MM.1S (cell line): ENCODE measurements around the gene PLP1.

Source experiments
- DNase-seq: peaks from one replicate; pipeline ENCODE4 v3.0.0-alpha.2; 2015
- H2AFZ ChIP-seq: fragments of 300-600 bp; sonication (generic); 2 replicates; pipeline ENCODE4 v1.6.0; 2016; ENCODE audit warnings: antibody characterized with exemption, low read length
- H3F3A ChIP-seq: fragments of 300-600 bp; sonication (generic); 2 replicates; pipeline ENCODE4 v1.6.1; 2016; ENCODE audit warnings: mild to moderate bottlenecking, antibody characterized with exemption, low read length, moderate library complexity, mixed read lengths; ENCODE audit not compliant: insufficient read depth
- H3K27ac ChIP-seq: fragments of 300-600 bp; sonication (generic); 2 replicates; pipeline ENCODE4 v1.5.1; 2016; ENCODE audit warnings: mild to moderate bottlenecking, low read length
- H3K27me3 ChIP-seq: fragments of 300-600 bp; sonication (generic); replicated peaks from 2 replicates; pipeline ENCODE4 v1.6.0; 2016; ENCODE audit warnings: low read length; ENCODE audit not compliant: insufficient read depth
- H3K36me3 ChIP-seq: fragments of 300-600 bp; sonication (generic); replicated peaks from 2 replicates; pipeline ENCODE4 v1.6.1; 2016; ENCODE audit warnings: mild to moderate bottlenecking, low read length, mixed read lengths; ENCODE audit not compliant: insufficient read depth
- H3K4me1 ChIP-seq: fragments of 300-600 bp; sonication (generic); 2 replicates; pipeline ENCODE4 v1.6.1; 2016; ENCODE audit warnings: low read length, mixed read lengths
- H3K4me2 ChIP-seq: fragments of 300-600 bp; sonication (generic); 2 replicates; pipeline ENCODE4 v1.6.0; 2016; ENCODE audit warnings: low read depth, low read length
- H3K4me3 ChIP-seq: fragments of 300-600 bp; sonication (generic); 2 replicates; pipeline ENCODE4 v1.5.1; 2016; ENCODE audit warnings: low read length, mixed read lengths
- H3K79me2 ChIP-seq: fragments of 300-600 bp; sonication (generic); 2 replicates; pipeline ENCODE4 v1.6.1; 2016; ENCODE audit warnings: mixed run types, low read length, mixed read lengths
- H3K9ac ChIP-seq: fragments of 300-600 bp; sonication (generic); 2 replicates; pipeline ENCODE4 v1.6.1; 2016; ENCODE audit warnings: low read length, mixed read lengths
- H3K9me2 ChIP-seq: fragments of 300-600 bp; sonication (generic); replicated peaks from 2 replicates; pipeline ENCODE4 v1.6.1; 2016; ENCODE audit warnings: mild to moderate bottlenecking, low read length, mixed read lengths; ENCODE audit not compliant: insufficient read depth
- H3K9me3 ChIP-seq: fragments of 300-600 bp; sonication (generic); replicated peaks from 2 replicates; pipeline ENCODE4 v1.6.1; 2016; ENCODE audit warnings: mild to moderate bottlenecking, low read length, mixed read lengths; ENCODE audit not compliant: insufficient read depth
- H4K20me1 ChIP-seq: fragments of 300-600 bp; sonication (generic); 2 replicates; pipeline ENCODE4 v1.6.1; 2016; ENCODE audit warnings: mild to moderate bottlenecking, low read length, moderate library complexity, mixed read lengths; ENCODE audit not compliant: insufficient read depth
- EZH2 ChIP-seq: fragments of 300-600 bp; sonication (generic); optimal IDR thresholded peaks from 2 replicates; pipeline ENCODE3; 2017; ENCODE audit warnings: low read depth, mild to moderate bottlenecking, antibody characterized with exemption, low read length, mixed read lengths
- EZH2phosphoT487 ChIP-seq: fragments of 300-600 bp; sonication (generic); IDR thresholded peaks from 2 replicates; pipeline ENCODE4 v1.6.1; 2018; ENCODE audit warnings: antibody characterized with exemption, low read length
- TF ChIP-seq, protein P1 (sequence below): fragments of 300-600 bp; sonication (generic); IDR thresholded peaks from 2 replicates; pipeline ENCODE4 v1.5.1; 2016; ENCODE audit warnings: antibody characterized with exemption, low read length, mixed read lengths

Gene PLP1

DNA sequence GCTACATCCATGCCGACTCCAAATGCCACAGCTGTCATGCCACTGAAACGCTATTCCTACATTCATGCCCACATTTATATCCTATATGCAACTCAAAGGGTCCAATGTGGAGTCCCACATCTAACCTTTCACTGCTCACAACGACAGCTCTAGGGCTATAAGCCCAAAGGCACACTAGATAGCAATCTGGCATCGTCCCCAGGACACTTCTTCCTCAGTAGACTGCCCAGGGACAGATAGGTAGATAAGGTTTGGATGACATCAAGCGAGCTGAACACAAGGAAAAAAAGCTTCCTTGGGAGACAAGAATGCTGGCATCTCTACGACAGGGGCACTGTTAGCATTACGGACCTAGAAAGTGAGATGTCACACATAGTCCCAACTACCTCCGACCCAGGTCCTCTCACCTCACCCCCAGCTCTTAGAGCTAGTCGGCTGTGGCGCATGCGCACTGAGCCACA lies 54.7 kb downstream of the PLP1 start:
- no peaks in the 10 kb centered on the region for H3F3A ChIP-seq
- no peaks in the 10 kb centered on the region for H3K36me3 ChIP-seq
- no peak for DNase-seq
- no peaks in the 10 kb centered on the region for H3K9me2 ChIP-seq
- no peak overlapping the region for H3K27ac ChIP-seq
- no peak for TF ChIP-seq EZH2
- TF ChIP-seq EZH2phosphoT487: no peak
- TF ChIP-seq, protein P1, sequence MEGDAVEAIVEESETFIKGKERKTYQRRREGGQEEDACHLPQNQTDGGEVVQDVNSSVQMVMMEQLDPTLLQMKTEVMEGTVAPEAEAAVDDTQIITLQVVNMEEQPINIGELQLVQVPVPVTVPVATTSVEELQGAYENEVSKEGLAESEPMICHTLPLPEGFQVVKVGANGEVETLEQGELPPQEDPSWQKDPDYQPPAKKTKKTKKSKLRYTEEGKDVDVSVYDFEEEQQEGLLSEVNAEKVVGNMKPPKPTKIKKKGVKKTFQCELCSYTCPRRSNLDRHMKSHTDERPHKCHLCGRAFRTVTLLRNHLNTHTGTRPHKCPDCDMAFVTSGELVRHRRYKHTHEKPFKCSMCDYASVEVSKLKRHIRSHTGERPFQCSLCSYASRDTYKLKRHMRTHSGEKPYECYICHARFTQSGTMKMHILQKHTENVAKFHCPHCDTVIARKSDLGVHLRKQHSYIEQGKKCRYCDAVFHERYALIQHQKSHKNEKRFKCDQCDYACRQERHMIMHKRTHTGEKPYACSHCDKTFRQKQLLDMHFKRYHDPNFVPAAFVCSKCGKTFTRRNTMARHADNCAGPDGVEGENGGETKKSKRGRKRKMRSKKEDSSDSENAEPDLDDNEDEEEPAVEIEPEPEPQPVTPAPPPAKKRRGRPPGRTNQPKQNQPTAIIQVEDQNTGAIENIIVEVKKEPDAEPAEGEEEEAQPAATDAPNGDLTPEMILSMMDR: no peak
- H3K79me2 ChIP-seq: no peaks in the 10 kb centered on the region
- H3K4me1 ChIP-seq: no peaks in the 10 kb centered on the region
- no peaks in the 10 kb centered on the region for H3K9me3 ChIP-seq
- no peaks in the 10 kb centered on the region for H3K27me3 ChIP-seq
- peak overlapping the region; percentile 65 for H3K4me2 ChIP-seq
- peak overlapping the region; percentile 69 for H3K4me3 ChIP-seq
- H4K20me1 ChIP-seq: no peaks in the 10 kb centered on the region
- peak overlapping the region; percentile 38; the same call in 1 of the 2 replicates for H3K9ac ChIP-seq
- H2AFZ ChIP-seq: peak overlapping the region; percentile 93

DNA sequence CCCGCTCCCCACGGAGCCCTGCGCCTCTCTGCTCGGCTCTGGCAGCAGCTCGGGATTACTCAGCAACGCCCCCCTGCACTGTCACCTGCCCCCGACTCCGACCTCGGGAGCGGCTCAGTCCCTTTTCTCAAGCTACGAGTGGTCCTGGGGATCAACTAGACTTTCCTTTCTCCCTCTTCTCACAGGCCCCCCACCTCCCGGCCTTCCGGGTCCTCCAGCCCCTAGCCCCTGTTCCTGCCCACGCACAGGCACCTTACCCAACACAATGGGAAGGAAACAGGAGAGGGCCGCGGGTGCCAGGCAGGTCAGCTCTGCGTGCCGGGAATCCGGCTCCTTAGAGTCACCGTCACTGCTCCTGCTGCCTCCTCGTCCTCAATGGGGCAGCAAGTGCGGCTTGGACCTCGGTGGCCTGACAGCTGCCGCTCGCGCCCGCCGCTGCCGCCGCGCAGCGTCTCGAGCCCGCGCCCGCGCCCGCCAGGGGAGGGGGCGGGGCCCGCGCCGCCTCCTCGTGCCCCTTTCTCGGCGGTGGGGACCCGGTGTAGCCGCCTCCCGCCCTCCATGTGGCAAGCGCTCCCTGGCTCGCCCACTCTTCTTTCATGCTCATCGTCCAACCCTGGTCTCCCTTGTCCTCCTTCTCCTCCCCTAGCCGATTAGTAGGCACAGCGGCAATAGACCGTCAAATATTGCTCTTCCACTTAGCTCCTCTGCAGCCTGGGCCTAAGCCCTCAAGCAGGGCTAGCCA lies 55.3 kb downstream of the PLP1 start, which contains the start of gene RAB9B:
TSS of gene RAB9B (minus strand) at position 455 of the 742 bp plus-strand sequence. CDS start 6,473 bp downstream, outside the sequence.
- peak; percentile 73 for DNase-seq
- no peaks in the 10 kb centered on the region for H3K36me3 ChIP-seq

DNA sequence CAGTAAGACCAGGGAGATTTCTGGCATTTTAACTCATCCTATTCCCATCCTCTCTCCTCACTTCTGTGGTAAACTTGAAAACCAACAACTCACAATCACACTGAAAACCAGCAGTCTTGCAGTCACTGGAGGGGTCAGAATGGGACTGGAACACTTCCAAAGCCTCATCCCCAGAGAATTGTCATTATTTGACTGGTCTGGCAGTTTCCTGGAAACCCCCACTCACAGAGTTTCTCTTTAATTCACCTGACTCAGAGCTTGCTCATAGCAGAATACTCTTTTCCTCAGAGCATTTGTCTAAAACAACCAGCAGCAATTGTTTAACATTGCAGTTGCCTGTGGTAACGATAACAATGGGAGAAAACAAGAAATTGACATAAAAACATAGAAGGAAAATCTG lies 62.8 kb downstream of the PLP1 start:
- DNase-seq: no peak

More for the DNA sequence above, 55.3 kb downstream of the PLP1 start, which contains the start of gene RAB9B:
- Histone ChIP-seq H2AFZ (peak within 1 kb of the TSS; percentile 93), H3K9me2 (no peaks in the 10 kb centered on the region), H3K4me3 (peak within 1 kb of the TSS; percentile 69), H3K27ac (no peak within 1 kb of the TSS), H3K27me3 (no peaks in the 10 kb centered on the region), H3F3A (no peaks in the 10 kb centered on the region), H3K4me1 (no peaks in the 10 kb centered on the region), H3K9ac (peak within 1 kb of the TSS; percentile 38; the same call in 1 of the 2 replicates), H3K79me2 (no peaks in the 10 kb centered on the region), H4K20me1 (no peaks in the 10 kb centered on the region), H3K9me3 (no peaks in the 10 kb centered on the region), H3K4me2 (peak within 1 kb of the TSS; percentile 65)
- TF ChIP-seq, protein P1: no peak
- TF ChIP-seq EZH2 (no peak), EZH2phosphoT487 (no peak)

More for the DNA sequence above, 62.8 kb downstream of the PLP1 start:
- Histone ChIP-seq H3K9me2 (no peaks in the 10 kb centered on the region), H3K9me3 (no peaks in the 10 kb centered on the region), H3K36me3 (no peaks in the 10 kb centered on the region), H3F3A (no peaks in the 10 kb centered on the region), H3K79me2 (no peaks in the 10 kb centered on the region), H3K4me2 (no peak overlapping the region), H3K27me3 (no peaks in the 10 kb centered on the region), H2AFZ (no peak overlapping the region), H3K4me3 (no peak overlapping the region), H3K9ac (no peak overlapping the region), H3K4me1 (no peaks in the 10 kb centered on the region), H3K27ac (no peak overlapping the region), H4K20me1 (no peaks in the 10 kb centered on the region)
- TF ChIP-seq EZH2phosphoT487: no peak
- TF ChIP-seq EZH2: no peak
- TF ChIP-seq, protein P1: no peak
